Activated CD4-positive, alpha-beta T cell treated with anti-CD3 and anti-CD28 coated beads, Interleukin-2, amount 50 U/mL, for 1 hour (primary cell): ENCODE data around the gene ATP2A3.

Source experiments
- DNase-seq: peaks from one replicate; pipeline ENCODE4 v3.0.0-alpha.2; 2020

Gene ATP2A3

GRCh38 chr17:3925684-3926485 lies 38.4 kb downstream of the ATP2A3 start:
- DNase-seq, result no peak

- DNase-seq, result no peak
Observed at GRCh38 chr17:3924512-3925350, 39.5 kb downstream of the ATP2A3 start.

DNA sequence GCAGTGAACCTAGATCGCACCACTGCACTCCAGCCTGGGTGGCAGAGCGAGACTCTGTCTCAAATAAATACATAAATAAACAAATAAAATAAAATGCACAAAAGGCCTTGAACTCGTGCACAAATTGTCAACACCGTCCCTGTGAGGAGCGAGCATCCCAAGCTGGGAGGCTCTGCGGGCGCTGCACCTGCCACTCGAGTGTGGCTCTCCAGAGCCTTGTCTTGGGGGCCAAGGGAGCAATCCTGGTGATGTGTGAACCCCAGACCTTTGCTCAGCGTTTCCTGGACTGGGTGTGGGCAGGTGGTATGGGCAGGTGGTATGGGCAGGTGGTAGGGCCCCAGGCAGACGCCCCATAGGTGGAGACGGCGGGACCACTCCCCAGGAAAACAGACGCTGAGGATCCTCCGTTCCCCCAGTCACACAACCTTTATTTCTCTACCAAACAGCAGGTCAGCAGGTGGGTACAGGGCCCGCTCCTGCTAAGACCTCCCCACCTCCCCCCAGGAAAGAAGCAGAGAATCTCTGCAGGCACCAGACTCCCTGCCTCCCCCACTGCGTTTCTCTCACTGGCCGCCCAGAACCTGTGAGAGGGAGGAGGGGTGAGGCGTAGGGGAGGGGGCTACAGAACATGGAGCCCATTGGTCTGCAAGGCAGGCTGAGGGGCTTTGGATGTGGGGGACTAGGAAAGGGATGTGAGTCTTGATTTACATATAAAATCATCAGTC lies 40.6 kb downstream of the ATP2A3 start:
- no peak for DNase-seq

GRCh38 chr17:3922765-3923164 lies 41.5 kb downstream of the ATP2A3 start:
- no peak for DNase-seq

GRCh38 chr17:3921502-3922319 lies 42.5 kb downstream of the ATP2A3 start:
- DNase-seq, result no peak

GRCh38 chr17:3921006-3921405 lies 43.2 kb downstream of the ATP2A3 start:
- DNase-seq, result no peak

- DNase-seq, result no peak
Observed at GRCh38 chr17:3919123-3919624, 45.1 kb downstream of the ATP2A3 start.

DNA sequence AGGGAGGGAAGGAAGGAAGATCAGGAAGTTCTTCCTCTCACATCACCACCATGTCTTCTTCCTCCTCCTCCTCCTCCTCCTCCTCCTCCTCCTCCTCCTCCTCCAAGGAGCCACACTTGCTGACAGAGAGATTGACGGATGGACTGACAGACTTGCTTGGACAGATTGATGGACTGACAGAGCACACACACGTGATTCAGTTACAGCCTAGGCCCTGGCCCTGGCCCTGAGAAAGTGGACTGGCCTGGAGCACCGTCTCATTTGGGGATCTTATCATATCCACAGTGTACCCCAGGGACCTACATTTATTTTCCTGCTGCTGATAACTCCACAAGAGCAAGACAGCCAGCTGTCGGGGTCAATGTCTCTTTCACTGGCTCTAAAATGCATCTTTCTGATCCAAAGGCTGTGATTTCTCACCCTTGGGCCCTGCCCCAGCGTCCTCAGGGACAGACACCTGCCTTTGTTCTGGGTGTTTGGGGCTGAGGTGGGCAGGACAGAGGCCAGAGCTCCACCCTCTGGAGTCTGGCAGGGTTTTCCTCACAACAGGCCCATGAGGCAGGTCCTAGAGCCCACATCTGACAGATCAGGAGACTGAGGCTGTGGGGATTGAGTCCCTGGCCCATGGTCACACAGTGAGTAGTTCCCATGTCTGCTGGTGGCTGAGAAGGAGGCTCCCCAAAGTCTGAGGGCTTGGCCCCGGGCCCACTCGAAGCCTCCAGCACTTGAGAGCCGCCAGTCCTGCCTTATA lies 45.7 kb downstream of the ATP2A3 start:
- DNase-seq, result no peak

GRCh38 chr17:3917391-3917931 lies 46.8 kb downstream of the ATP2A3 start:
- DNase-seq, result no peak

- no peak for DNase-seq
Observed at GRCh38 chr17:3916825-3917224, 47.4 kb downstream of the ATP2A3 start.

DNA sequence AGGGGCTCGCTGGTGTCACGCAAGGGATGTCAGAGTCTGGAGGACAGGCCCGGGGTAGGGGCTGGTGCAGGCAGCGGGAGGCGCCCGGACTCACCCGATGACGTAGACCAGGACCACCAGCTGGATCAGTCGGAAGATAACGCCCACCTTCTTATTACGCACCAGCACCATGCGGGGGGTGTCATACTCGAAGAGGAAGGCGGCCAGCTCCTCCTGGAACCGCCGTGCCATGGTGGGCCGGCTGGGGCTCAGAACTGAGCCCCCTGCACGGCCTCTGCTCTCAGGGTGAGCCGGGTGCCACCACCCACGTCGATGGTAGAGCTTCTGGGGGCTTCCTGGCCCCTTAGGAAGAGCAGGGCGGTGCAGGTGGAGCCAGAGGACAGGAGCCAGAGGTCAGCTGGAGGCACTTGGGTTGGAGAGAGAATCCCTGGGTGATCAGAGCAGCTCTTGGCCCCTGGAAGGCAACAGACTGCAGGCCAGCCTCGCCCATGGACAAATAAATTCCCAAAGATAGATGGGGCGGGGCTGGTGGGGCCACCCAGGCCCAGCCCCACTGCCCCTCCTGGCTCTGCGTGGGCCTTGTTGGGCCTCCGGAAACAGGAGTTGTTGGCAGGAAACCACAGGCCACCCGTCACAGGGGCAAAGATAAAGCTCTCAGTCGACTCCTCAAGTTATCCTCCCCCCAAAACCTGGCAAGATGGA lies 48.1 kb downstream of the ATP2A3 start, which contains the start of gene P2RX1:
Gene P2RX1, minus strand, starts transcription at position 471 of the 702 bp plus-strand sequence. Its CDS starts 240 bp downstream, at position 231.
- DNase-seq, result no peak

GRCh38 chr17:3915581-3915994 lies 48.6 kb downstream of the ATP2A3 start:
- DNase-seq, result no peak

DNA sequence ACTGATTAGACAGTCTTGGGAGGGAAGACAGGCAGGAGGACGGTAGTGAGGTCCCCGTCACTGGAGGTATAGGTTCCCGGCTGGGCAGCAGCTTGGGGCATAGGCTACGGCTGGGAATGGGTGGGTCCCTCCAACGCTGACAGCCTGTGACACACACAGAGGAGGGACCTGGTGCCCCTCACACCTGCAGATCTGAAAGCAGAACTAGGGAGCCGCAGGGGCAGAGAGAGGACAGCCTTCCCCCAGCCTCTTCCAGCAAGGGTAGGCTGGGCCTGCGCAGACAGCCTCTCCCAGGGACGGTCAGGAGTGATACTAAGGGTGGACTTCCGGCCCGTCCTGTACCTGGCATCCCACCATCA lies 49.9 kb downstream of the ATP2A3 start:
- DNase-seq, result no peak

- peak; percentile 80 for DNase-seq
Observed at GRCh38 chr17:3913531-3914311, 50.5 kb downstream of the ATP2A3 start.

GRCh38 chr17:3912827-3913226 lies 51.4 kb downstream of the ATP2A3 start:
- DNase-seq, result no peak

DNA sequence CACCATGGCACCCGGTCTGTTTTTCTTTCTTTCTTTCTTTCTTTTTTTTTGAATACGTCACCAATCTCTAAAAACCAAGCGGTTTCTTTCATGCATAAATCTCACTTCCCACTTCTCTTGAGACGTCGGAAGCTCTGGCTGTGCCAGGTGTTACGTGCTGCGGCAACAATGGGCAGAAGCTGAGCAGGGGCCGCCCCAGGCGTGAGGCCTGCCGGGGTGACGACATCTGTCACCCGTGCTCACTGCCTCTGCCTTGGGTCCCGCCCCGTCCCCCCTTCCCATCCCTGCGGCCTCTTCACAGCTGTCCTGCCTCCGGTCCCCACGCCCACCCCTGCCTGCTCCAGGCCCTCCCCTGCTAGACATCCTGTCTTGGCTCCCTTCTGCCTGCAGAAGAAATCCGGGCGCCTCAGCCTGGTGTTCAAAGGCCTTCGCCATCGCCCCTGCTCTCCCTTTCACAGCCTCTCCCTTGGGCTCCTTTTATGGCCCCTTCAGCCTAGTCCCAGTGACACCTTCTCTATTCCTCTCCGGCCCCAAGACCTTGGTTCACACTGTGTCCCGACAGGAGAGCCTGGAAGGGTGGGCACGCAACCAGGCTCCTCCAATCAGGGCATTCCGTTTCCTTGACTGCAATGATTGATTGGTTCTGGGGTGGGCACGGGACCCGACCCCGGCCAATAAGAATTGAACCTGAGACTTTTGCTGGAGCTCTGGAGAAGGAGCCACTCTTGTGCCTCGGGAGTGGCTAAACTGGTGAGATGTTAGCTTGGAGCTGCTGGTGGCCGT lies 52.8 kb downstream of the ATP2A3 start:
- DNase-seq, result peak; percentile 65

DNA sequence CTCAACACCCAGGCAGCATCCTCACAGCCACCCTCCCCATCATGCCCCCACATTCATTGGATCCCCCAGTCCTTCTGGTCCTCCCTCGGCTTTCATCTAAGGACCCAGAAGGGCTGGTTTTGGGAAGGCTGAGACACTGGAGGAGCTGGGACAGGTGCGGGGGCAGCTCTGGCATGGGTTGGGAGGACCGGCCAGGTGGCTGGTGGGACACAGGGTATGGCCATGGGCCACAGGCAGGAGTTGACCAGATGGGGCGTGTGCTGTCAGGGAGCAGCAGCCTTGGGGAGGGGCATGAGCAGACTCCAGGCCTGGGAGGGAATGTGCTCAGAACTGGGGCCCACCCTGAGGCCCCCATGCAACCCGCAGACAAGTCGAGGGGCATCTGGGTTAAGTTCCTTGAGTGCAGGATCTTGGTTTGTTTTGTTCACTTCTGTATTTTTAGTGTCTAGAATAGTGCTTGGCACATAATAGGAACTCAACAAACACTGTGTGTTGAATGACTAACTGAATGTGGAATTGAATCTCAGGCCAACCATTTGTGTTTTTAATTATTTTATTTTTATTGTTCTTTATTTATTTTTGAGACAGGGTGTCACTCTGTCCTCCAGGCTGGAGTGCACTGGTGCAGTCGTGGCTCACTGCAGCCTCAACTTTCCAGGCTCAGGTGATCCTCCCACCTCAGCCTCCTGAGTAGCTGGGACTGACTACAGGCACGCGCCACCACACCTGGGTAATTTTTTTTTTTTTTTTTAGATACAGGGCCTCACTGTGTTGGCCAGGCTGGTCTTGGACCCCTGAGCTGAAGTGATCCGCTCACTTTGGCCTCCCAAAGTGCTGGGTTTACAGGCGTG lies 53.6 kb downstream of the ATP2A3 start:
- no peak for DNase-seq

DNA sequence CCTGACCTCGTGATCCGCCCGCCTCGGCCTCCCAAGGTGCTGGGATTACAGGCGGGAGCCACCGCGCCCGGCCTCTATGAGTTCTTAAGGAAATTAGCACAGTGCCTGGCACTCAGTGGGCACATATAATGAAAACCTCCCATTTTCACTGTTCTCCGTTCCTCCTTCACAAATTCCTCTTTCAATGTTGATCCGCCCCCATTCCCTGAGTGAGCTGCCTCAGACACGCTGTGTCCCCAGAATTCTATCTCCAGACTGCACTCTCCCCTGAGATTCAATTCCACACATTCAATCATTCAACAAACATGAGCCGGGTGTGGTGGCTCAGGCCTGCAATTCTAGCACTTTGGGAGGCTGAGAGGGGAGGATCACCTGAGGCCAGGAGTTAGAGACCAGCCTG lies 55.0 kb downstream of the ATP2A3 start:
- DNase-seq, result no peak
